Measurements from ENCODE around the gene JUND. TPM values are rescaled to one million over a fixed set of nuclear protein-coding genes. Genes with fewer than 3 reads are reported as not detected.

The JUND gene
- total RNA-seq, 2 experiments from 2014 or later = 527 to 530 TPM

- Mint-ChIP-seq H3K36me3 (ENCODE audit: low read depth) (no peaks in the 10 kb centered on the region), H3K9me3 (no peaks in the 10 kb centered on the region), H3K4me3 (no peak overlapping the region), H3K27ac (no peak overlapping the region), H3K27me3 (no peaks in the 10 kb centered on the region), H3K4me1 (ENCODE audit: low read depth) (peaks cover 13% of the 10 kb centered on the region)
- no peak for DNase-seq
- no peak for ATAC-seq
- intact Hi-C loops (cut with micrococcal nuclease) = no loop called here
- no peak for TF ChIP-seq CTCF (IDR thresholded peaks at IDR 0.05)
- CTCF ChIA-PET = interaction anchor here (0.7 to 9.8 kb wide), 5 partner anchors 9 to 256 kb away, joined by 4 to 85 read pairs (median 6); partner anchors contain the start of gene LSM4
- POLR2A ChIA-PET = interaction anchor here (1.5 kb wide), 1 partner anchor 11 kb away, joined by 6 read pairs; the partner anchor contains the start of gene JUND
These were observed 11.1 kb downstream of the JUND start for GRCh38 chr19:18270326-18270725.

GRCh38 chr19:18269070-18269723, 12.2 kb downstream of the JUND start:
- ATAC-seq (no peak), DNase-seq (no peak)
- H3K36me3 Mint-ChIP-seq (ENCODE audit: low read depth) = no peaks in the 10 kb centered on the region
- ChIA-PET CTCF (interaction anchor here (0.6 to 9.8 kb wide), 5 partner anchors 10 to 298 kb away, joined by 3 to 85 read pairs (median 6); partner anchors contain the start of gene LSM4), POLR2A (interaction anchor here (1.5 to 1.6 kb wide), 2 partner anchors 10 to 12 kb away, joined by 3 to 6 read pairs; partner anchors contain the start of gene JUND)
- H3K9me3 Mint-ChIP-seq = no peaks in the 10 kb centered on the region
- no peaks in the 10 kb centered on the region for H3K27me3 Mint-ChIP-seq
- peaks cover 2% of the 10 kb centered on the region for H3K4me1 Mint-ChIP-seq (ENCODE audit: low read depth)
- H3K27ac Mint-ChIP-seq = no peak overlapping the region
- H3K4me3 Mint-ChIP-seq = no peak overlapping the region
- no peak for TF ChIP-seq CTCF (IDR thresholded peaks at IDR 0.05)
- intact Hi-C loops (cut with micrococcal nuclease) = no loop called here

GRCh38 chr19:18266771-18267686, 14.4 kb downstream of the JUND start:
- intact Hi-C loops (cut with micrococcal nuclease) = no loop called here
- Mint-ChIP-seq H3K4me3 (no peak overlapping the region), H3K27ac (no peak overlapping the region), H3K9me3 (no peaks in the 10 kb centered on the region), H3K36me3 (ENCODE audit: low read depth) (no peaks in the 10 kb centered on the region), H3K27me3 (no peaks in the 10 kb centered on the region), H3K4me1 (ENCODE audit: low read depth) (no peaks in the 10 kb centered on the region)
- ChIA-PET POLR2A (no interaction called here), CTCF (no interaction called here)
- DNase-seq (no peak), ATAC-seq (no peak)
- no peak for TF ChIP-seq CTCF (IDR thresholded peaks at IDR 0.05)

- ATAC-seq (no peak), DNase-seq (no peak)
- H3K4me1 Mint-ChIP-seq (ENCODE audit: low read depth) = no peaks in the 10 kb centered on the region
- H3K9me3 Mint-ChIP-seq = no peaks in the 10 kb centered on the region
- H3K27ac Mint-ChIP-seq = no peak overlapping the region
- no peaks in the 10 kb centered on the region for H3K36me3 Mint-ChIP-seq (ENCODE audit: low read depth)
- no peak overlapping the region for H3K4me3 Mint-ChIP-seq
- no peak for TF ChIP-seq CTCF (IDR thresholded peaks at IDR 0.05)
- intact Hi-C loops (cut with micrococcal nuclease) = no loop called here
- POLR2A ChIA-PET = no interaction called here
- CTCF ChIA-PET = no interaction called here
- no peaks in the 10 kb centered on the region for H3K27me3 Mint-ChIP-seq
These were observed 15.8 kb downstream of the JUND start for GRCh38 chr19:18265582-18265981.
